Naive thymus-derived CD4-positive, alpha-beta T cell (primary cell): ENCODE measurements around the gene CEP164. TPM values are rescaled to one million over a fixed set of nuclear protein-coding genes. Genes with fewer than 3 reads are reported as not detected.

Source experiments
- ATAC-seq: fragments of 150-1000 bp; cut with Tn5 transposase; 2 replicates; pipeline ENCODE4 v1.10.0; 2021; ENCODE audit warnings: mild to moderate bottlenecking, moderate library complexity
- CTCF ChIA-PET: fragments of 350-600 bp; sonication (Branson Sonifier 250); formaldehyde crosslinking; loops from one replicate; lab custom pipeline; 2021; ENCODE audit warnings: antibody characterized with exemption; lab: Charles Lee
- POLR2A ChIA-PET: fragments of 350-600 bp; sonication (Branson Sonifier 250); formaldehyde crosslinking; loops from one replicate; lab custom pipeline; 2021; ENCODE audit warnings: antibody characterized with exemption, inconsistent platforms; lab: Charles Lee
- DNase-seq, 9 donors: peaks; one replicate each; pipeline versions ENCODE4 v3.0.0 to v3.0.0-alpha.2; 2020 to 2022; ENCODE audit warnings: mixed read lengths in 1 of 9
- H3K27ac ChIP-seq: one replicate; pipeline ENCODE4 v1.7.0; 2013; ENCODE audit warnings: mild to moderate bottlenecking, low read depth, low read length, moderate library complexity
- H3K27me3 ChIP-seq, 2 donors: one replicate each; pipeline ENCODE4 v1.7.0; 2013; ENCODE audit warnings: low read length in 2 of 2, mild to moderate bottlenecking in 2 of 2, moderate library complexity in 2 of 2; ENCODE audit not compliant: control insufficient read depth in 2 of 2, insufficient read depth in 2 of 2
- H3K36me3 ChIP-seq, 3 experiments: 1 replicate in 2 of 3; 2 replicates in 1 of 3; pipeline ENCODE4 v1.7.0; 2013; ENCODE audit warnings: low read length in 3 of 3, mild to moderate bottlenecking in 3 of 3, moderate library complexity in 1 of 3; ENCODE audit not compliant: insufficient read depth in 3 of 3, control insufficient read depth in 2 of 3
- H3K4me1 ChIP-seq, 2 donors: one replicate each; pipeline ENCODE4 v1.7.0; 2013; ENCODE audit warnings: low read length in 2 of 2, mild to moderate bottlenecking in 2 of 2, moderate library complexity in 1 of 2; ENCODE audit not compliant: control insufficient read depth in 2 of 2, insufficient read depth in 2 of 2
- H3K4me3 ChIP-seq: 2 replicates; pipeline ENCODE4 v1.7.0; 2013; ENCODE audit warnings: mild to moderate bottlenecking, low read length
- H3K9me3 ChIP-seq, 3 experiments: 1 replicate in 2 of 3; 2 replicates in 1 of 3; pipeline ENCODE4 v1.7.0; 2013; ENCODE audit warnings: low read length in 3 of 3; ENCODE audit not compliant: control insufficient read depth in 2 of 3
- H3K27ac Mint-ChIP-seq, 9 donors: one replicate each; pipeline ENCODE4 v1.8.0; 2020 to 2022; ENCODE audit warnings: mixed read lengths in 9 of 9, mild to moderate bottlenecking in 8 of 9, moderate library complexity in 5 of 9, inconsistent platforms in 2 of 9
- H3K27me3 Mint-ChIP-seq, 5 donors: one replicate each; pipeline ENCODE4 v1.8.0; 2021 to 2022; ENCODE audit warnings: mixed read lengths in 5 of 5, mild to moderate bottlenecking in 1 of 5
- H3K36me3 Mint-ChIP-seq, 5 donors: one replicate each; pipeline ENCODE4 v1.8.0; 2020 to 2022; ENCODE audit warnings: mixed read lengths in 5 of 5, mild to moderate bottlenecking in 3 of 5, inconsistent platforms in 1 of 5
- H3K4me1 Mint-ChIP-seq, 7 donors: one replicate each; pipeline ENCODE4 v1.8.0; 2020 to 2022; ENCODE audit warnings: mixed read lengths in 7 of 7, mild to moderate bottlenecking in 3 of 7, inconsistent platforms in 1 of 7
- H3K4me3 Mint-ChIP-seq, 10 donors: one replicate each; pipeline ENCODE4 v1.8.0; 2020 to 2022; ENCODE audit warnings: mild to moderate bottlenecking in 10 of 10, mixed read lengths in 10 of 10, moderate library complexity in 6 of 10, inconsistent platforms in 2 of 10
- H3K9me3 Mint-ChIP-seq, 11 donors: one replicate each; pipeline ENCODE4 v1.8.0; 2020 to 2022; ENCODE audit warnings: mixed read lengths in 11 of 11, mild to moderate bottlenecking in 4 of 11, inconsistent platforms in 1 of 11, moderate library complexity in 1 of 11
- intact Hi-C, 2 donors: fragments of 100-400 bp; cut with micrococcal nuclease; formaldehyde crosslinking; loops; one replicate each; pipeline ENCODE4 v1.15.1; 2023
- polyA plus RNA-seq, 2 donors: library from polyadenylated mRNA; unstranded; fragments of 300-500 nt; fragmentation: Illumina TruSeq; gene quantifications; one replicate each; pipeline ENCODE4 v1.2.3, GENCODE V29; 2021
- total RNA-seq, 6 experiments: library from RNA in 5 of 6; stranded (reverse) in 5 of 6; gene quantifications; 1 replicate in 5 of 6; 2 replicates in 1 of 6; pipeline ENCODE4 v1.2.3 and lab custom pipeline; 2021 to 2026

The CEP164 gene
- total and polyA plus RNA-seq, 7 experiments from 2014 or later: 16.2 to 47.6 (median 36.7) TPM

- DNase-seq: no peak
These were observed 99.8 kb downstream of the CEP164 start for GRCh38 chr11:117427356-117427874.

GRCh38 chr11:117428186-117428855 is 100.7 kb downstream of the CEP164 start:
- H3K9me3 ChIP-seq: no peaks in the 10 kb centered on the region
- H3K4me3 ChIP-seq: no peak overlapping the region
- no peaks in the 10 kb centered on the region for H3K4me1 ChIP-seq
- intact Hi-C loops: loop anchor here in 1 of 2 donors (5.0 to 10.0 kb wide), 2 partner anchors 516 to 624 kb away; no protein-coding TSS in a partner anchor
- Mint-ChIP-seq H3K4me3 (no peak overlapping the region), H3K9me3 (no peaks in the 10 kb centered on the region), H3K36me3 (no peaks in the 10 kb centered on the region), H3K27me3 (peaks cover 0 to 15% (median 3%) of the 10 kb centered on the region in 5 donors), H3K4me1 (peaks cover 0 to 13% (median 10%) of the 10 kb centered on the region in 7 donors), H3K27ac (no peak overlapping the region)
- POLR2A ChIA-PET: no interaction called here
- H3K27ac ChIP-seq: no peak overlapping the region
- no peaks in the 10 kb centered on the region for H3K27me3 ChIP-seq
- H3K36me3 ChIP-seq: no peaks in the 10 kb centered on the region
- no peak for DNase-seq
- ATAC-seq: no peak
- CTCF ChIA-PET: interaction anchor here (0.7 kb wide), 1 partner anchor 635 kb away, joined by 3 read pairs; no protein-coding TSS in a partner anchor

More at GRCh38 chr11:117427356-117427874, 99.8 kb downstream of the CEP164 start:
- Mint-ChIP-seq H3K4me3 (peak overlapping the region in 3 of 10 donors; percentile 23 to 53 (median 28)), H3K4me1 (peaks cover 0 to 13% (median 10%) of the 10 kb centered on the region in 7 donors), H3K36me3 (no peaks in the 10 kb centered on the region), H3K27ac (no peak overlapping the region), H3K27me3 (peaks cover 0 to 15% (median 3%) of the 10 kb centered on the region in 5 donors), H3K9me3 (no peaks in the 10 kb centered on the region)
- no peaks in the 10 kb centered on the region for H3K4me1 ChIP-seq
- H3K27ac ChIP-seq: no peak overlapping the region
- CTCF ChIA-PET: interaction anchor here (1.1 to 2.1 kb wide), 5 partner anchors 8 to 626 kb away, joined by 4 to 12 read pairs (median 6); no protein-coding TSS in a partner anchor
- no peak overlapping the region for H3K4me3 ChIP-seq
- H3K36me3 ChIP-seq: no peaks in the 10 kb centered on the region
- H3K9me3 ChIP-seq: no peaks in the 10 kb centered on the region
- no peak for ATAC-seq
- no peaks in the 10 kb centered on the region for H3K27me3 ChIP-seq
- POLR2A ChIA-PET: no interaction called here
- intact Hi-C loops: loop anchor here (2.0 to 10.0 kb wide), 4 partner anchors 381 to 625 kb away; no protein-coding TSS in a partner anchor

GRCh38 chr11:117428856-117429229 is 101.2 kb downstream of the CEP164 start:
- H3K27me3 Mint-ChIP-seq: peaks cover 0 to 15% (median 2%) of the 10 kb centered on the region in 5 donors
- no peak overlapping the region for H3K4me3 Mint-ChIP-seq
- no peak for ATAC-seq

GRCh38 chr11:117430293-117430955 is 102.8 kb downstream of the CEP164 start:
- H3K4me3 ChIP-seq: no peak overlapping the region
- Mint-ChIP-seq H3K4me1 (peaks cover 0 to 13% (median 10%) of the 10 kb centered on the region in 7 donors), H3K27ac (no peak overlapping the region), H3K4me3 (no peak overlapping the region), H3K36me3 (no peaks in the 10 kb centered on the region), H3K27me3 (peaks cover 0 to 10% (median 0%) of the 10 kb centered on the region in 5 donors), H3K9me3 (no peaks in the 10 kb centered on the region)
- H3K27me3 ChIP-seq: no peaks in the 10 kb centered on the region
- no peaks in the 10 kb centered on the region for H3K36me3 ChIP-seq
- no peaks in the 10 kb centered on the region for H3K9me3 ChIP-seq
- CTCF ChIA-PET: no interaction called here
- DNase-seq (no peak), ATAC-seq (no peak)
- H3K27ac ChIP-seq: no peak overlapping the region
- POLR2A ChIA-PET: no interaction called here
- intact Hi-C loops: no loop called here
- no peaks in the 10 kb centered on the region for H3K4me1 ChIP-seq

More at GRCh38 chr11:117428856-117429229, 101.2 kb downstream of the CEP164 start:
- Histone ChIP-seq H3K4me1 (no peaks in the 10 kb centered on the region), H3K27me3 (no peaks in the 10 kb centered on the region), H3K9me3 (no peaks in the 10 kb centered on the region), H3K27ac (no peak overlapping the region), H3K36me3 (no peaks in the 10 kb centered on the region), H3K4me3 (no peak overlapping the region)
- ChIA-PET POLR2A (no interaction called here), CTCF (interaction anchor here (0.6 to 0.7 kb wide), 2 partner anchors 455 to 635 kb away, joined by 3 read pairs; no protein-coding TSS in a partner anchor)
- Mint-ChIP-seq H3K27ac (no peak overlapping the region), H3K4me1 (peaks cover 0 to 13% (median 10%) of the 10 kb centered on the region in 7 donors), H3K36me3 (no peaks in the 10 kb centered on the region), H3K9me3 (no peaks in the 10 kb centered on the region)
- DNase-seq: no peak
- intact Hi-C loops: loop anchor here in 1 of 2 donors (5.0 to 10.0 kb wide), 2 partner anchors 516 to 623 kb away; no protein-coding TSS in a partner anchor

- no peak overlapping the region for H3K27ac ChIP-seq
- H3K4me3 ChIP-seq: no peak overlapping the region
- no peak overlapping the region for H3K4me3 Mint-ChIP-seq
- H3K27me3 ChIP-seq: no peaks in the 10 kb centered on the region
- H3K9me3 Mint-ChIP-seq: no peaks in the 10 kb centered on the region
- ChIA-PET POLR2A (no interaction called here), CTCF (no interaction called here)
- H3K27me3 Mint-ChIP-seq: peaks cover 0 to 12% (median 7%) of the 10 kb centered on the region in 5 donors
- no peaks in the 10 kb centered on the region for H3K36me3 Mint-ChIP-seq
- H3K4me1 ChIP-seq: no peaks in the 10 kb centered on the region
- H3K9me3 ChIP-seq: no peaks in the 10 kb centered on the region
- intact Hi-C loops: no loop called here
- DNase-seq (no peak), ATAC-seq (no peak)
- no peaks in the 10 kb centered on the region for H3K36me3 ChIP-seq
- peaks cover 0 to 9% (median 7%) of the 10 kb centered on the region in 7 donors for H3K4me1 Mint-ChIP-seq
- no peak overlapping the region for H3K27ac Mint-ChIP-seq
These were observed 103.8 kb downstream of the CEP164 start for GRCh38 chr11:117431436-117431835.

- Mint-ChIP-seq H3K27ac (no peak overlapping the region), H3K9me3 (no peaks in the 10 kb centered on the region), H3K36me3 (no peaks in the 10 kb centered on the region), H3K27me3 (peaks cover 4 to 9% (median 8%) of the 10 kb centered on the region in 5 donors), H3K4me1 (peaks cover 0 to 1% (median 0%) of the 10 kb centered on the region in 7 donors), H3K4me3 (no peak overlapping the region)
- Histone ChIP-seq H3K27ac (no peak overlapping the region), H3K27me3 (no peaks in the 10 kb centered on the region), H3K4me1 (no peaks in the 10 kb centered on the region), H3K4me3 (no peak overlapping the region), H3K9me3 (no peaks in the 10 kb centered on the region), H3K36me3 (no peaks in the 10 kb centered on the region)
- POLR2A ChIA-PET: no interaction called here
- intact Hi-C loops: no loop called here
- CTCF ChIA-PET: interaction anchor here (0.6 kb wide), 1 partner anchor 184 kb away, joined by 3 read pairs; no protein-coding TSS in a partner anchor
- no peak for DNase-seq
- no peak for ATAC-seq
These were observed 106.1 kb downstream of the CEP164 start for GRCh38 chr11:117433717-117434116.
